ENCODE data around the gene VGLL3.

DNA sequence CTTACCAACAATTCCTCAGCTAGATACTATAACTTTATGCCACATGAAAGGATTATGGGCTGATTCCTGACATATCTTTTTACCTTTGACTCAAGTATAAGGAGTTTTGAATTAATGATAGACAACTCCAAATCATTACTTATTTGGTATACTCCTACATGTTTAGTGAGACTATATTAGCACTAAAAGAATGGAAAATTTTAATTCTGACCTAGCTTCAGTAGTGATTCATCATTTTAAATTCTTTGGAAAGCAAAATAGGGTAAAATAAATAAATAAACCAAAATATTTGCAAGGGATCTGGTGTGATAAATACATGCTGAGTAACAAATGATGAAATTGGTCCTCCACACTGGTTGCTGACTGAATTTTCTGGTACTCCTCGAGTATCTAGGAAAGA, 42.3 kb upstream of the VGLL3 start:
- TF ChIP-seq, protein P1, sequence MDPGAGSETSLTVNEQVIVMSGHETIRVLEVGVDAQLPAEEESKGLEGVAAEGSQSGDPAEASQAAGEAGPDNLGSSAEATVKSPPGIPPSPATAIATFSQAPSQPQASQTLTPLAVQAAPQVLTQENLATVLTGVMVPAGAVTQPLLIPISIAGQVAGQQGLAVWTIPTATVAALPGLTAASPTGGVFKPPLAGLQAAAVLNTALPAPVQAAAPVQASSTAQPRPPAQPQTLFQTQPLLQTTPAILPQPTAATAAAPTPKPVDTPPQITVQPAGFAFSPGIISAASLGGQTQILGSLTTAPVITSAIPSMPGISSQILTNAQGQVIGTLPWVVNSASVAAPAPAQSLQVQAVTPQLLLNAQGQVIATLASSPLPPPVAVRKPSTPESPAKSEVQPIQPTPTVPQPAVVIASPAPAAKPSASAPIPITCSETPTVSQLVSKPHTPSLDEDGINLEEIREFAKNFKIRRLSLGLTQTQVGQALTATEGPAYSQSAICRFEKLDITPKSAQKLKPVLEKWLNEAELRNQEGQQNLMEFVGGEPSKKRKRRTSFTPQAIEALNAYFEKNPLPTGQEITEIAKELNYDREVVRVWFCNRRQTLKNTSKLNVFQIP (CRISPR knock-in tag; IDR thresholded peaks at IDR 0.05; ENCODE audit: borderline replicate concordance, low read depth) = no peak
- TF ChIP-seq, protein P2, sequence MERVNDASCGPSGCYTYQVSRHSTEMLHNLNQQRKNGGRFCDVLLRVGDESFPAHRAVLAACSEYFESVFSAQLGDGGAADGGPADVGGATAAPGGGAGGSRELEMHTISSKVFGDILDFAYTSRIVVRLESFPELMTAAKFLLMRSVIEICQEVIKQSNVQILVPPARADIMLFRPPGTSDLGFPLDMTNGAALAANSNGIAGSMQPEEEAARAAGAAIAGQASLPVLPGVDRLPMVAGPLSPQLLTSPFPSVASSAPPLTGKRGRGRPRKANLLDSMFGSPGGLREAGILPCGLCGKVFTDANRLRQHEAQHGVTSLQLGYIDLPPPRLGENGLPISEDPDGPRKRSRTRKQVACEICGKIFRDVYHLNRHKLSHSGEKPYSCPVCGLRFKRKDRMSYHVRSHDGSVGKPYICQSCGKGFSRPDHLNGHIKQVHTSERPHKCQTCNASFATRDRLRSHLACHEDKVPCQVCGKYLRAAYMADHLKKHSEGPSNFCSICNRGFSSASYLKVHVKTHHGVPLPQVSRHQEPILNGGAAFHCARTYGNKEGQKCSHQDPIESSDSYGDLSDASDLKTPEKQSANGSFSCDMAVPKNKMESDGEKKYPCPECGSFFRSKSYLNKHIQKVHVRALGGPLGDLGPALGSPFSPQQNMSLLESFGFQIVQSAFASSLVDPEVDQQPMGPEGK (CRISPR knock-in tag; IDR thresholded peaks at IDR 0.05; ENCODE audit: borderline replicate concordance) = no peak
